ENCODE data around the gene GPRIN3. TPM values are rescaled to one million over a fixed set of nuclear protein-coding genes. Genes with fewer than 3 reads are reported as not detected.
"Not testable (repeated sequence)": the region's sequence is repeated elsewhere in the genome, so short reads cannot be mapped to it uniquely, and the experiment has no call there.

Gene GPRIN3
- total RNA-seq, 1 donor from 2014 or later = 2.1 TPM

GRCh38 chr4:89204624-89205023 lies 103.0 kb downstream of the GPRIN3 start:
- Histone ChIP-seq H3K4me1 (no peaks in the 10 kb centered on the region), H3K36me3 (no peaks in the 10 kb centered on the region), H3K27me3 (no peaks in the 10 kb centered on the region), H3K9me3 (no peaks in the 10 kb centered on the region), H3K4me3 (no peak overlapping the region), H3K27ac (no peak overlapping the region)
- TF ChIP-seq CTCF (IDR thresholded peaks at IDR 0.05) = no peak
- intact Hi-C loops (cut with DNase I) = no loop called here
- DNase-seq (ENCODE audit: low spot score in 2 of 2) = no peak

GRCh38 chr4:89203902-89204301 lies 103.7 kb downstream of the GPRIN3 start:
- Histone ChIP-seq H3K9me3 (no peaks in the 10 kb centered on the region), H3K36me3 (no peaks in the 10 kb centered on the region), H3K4me1 (no peaks in the 10 kb centered on the region), H3K27ac (no peak overlapping the region), H3K4me3 (no peak overlapping the region), H3K27me3 (no peaks in the 10 kb centered on the region)
- TF ChIP-seq CTCF (IDR thresholded peaks at IDR 0.05) = no peak
- no peak for DNase-seq (ENCODE audit: low spot score in 2 of 2)
- intact Hi-C loops (cut with DNase I) = no loop called here

- H3K4me3 ChIP-seq; H3K27me3 ChIP-seq; H3K36me3 ChIP-seq; DNase-seq (ENCODE audit: low spot score in 2 of 2); intact Hi-C loops (cut with DNase I); H3K4me1 ChIP-seq; H3K27ac ChIP-seq; H3K9me3 ChIP-seq: not testable (repeated sequence)
These were observed 108.2 kb downstream of the GPRIN3 start for GRCh38 chr4:89199394-89199793.

- Histone ChIP-seq H3K4me1 (no peaks in the 10 kb centered on the region), H3K27me3 (no peaks in the 10 kb centered on the region)
- intact Hi-C loops (cut with DNase I) = no loop called here
These were observed 109.7 kb downstream of the GPRIN3 start for GRCh38 chr4:89197920-89198319.

GRCh38 chr4:89196745-89197144 lies 110.9 kb downstream of the GPRIN3 start:
- no peak for DNase-seq (ENCODE audit: low spot score in 2 of 2)
- intact Hi-C loops (cut with DNase I) = no loop called here
- Histone ChIP-seq H3K9me3 (no peaks in the 10 kb centered on the region), H3K4me3 (no peak overlapping the region), H3K27me3 (no peaks in the 10 kb centered on the region), H3K36me3 (no peaks in the 10 kb centered on the region), H3K4me1 (no peaks in the 10 kb centered on the region), H3K27ac (no peak overlapping the region)
- no peak for TF ChIP-seq CTCF (IDR thresholded peaks at IDR 0.05)

More at GRCh38 chr4:89197920-89198319, 109.7 kb downstream of the GPRIN3 start:
- H3K36me3 ChIP-seq = no peaks in the 10 kb centered on the region
- no peak for TF ChIP-seq CTCF (IDR thresholded peaks at IDR 0.05)
- H3K4me3 ChIP-seq = no peak overlapping the region
- no peak for DNase-seq (ENCODE audit: low spot score in 2 of 2)
- no peaks in the 10 kb centered on the region for H3K9me3 ChIP-seq
- H3K27ac ChIP-seq = no peak overlapping the region

GRCh38 chr4:89196056-89196674 lies 111.4 kb downstream of the GPRIN3 start:
- no peak overlapping the region for H3K4me3 ChIP-seq
- no peaks in the 10 kb centered on the region for H3K9me3 ChIP-seq
- DNase-seq (ENCODE audit: low spot score in 2 of 2) = no peak
- H3K27ac ChIP-seq = no peak overlapping the region
- intact Hi-C loops (cut with DNase I) = no loop called here
- H3K4me1 ChIP-seq = no peaks in the 10 kb centered on the region
- no peaks in the 10 kb centered on the region for H3K36me3 ChIP-seq
- H3K27me3 ChIP-seq = no peaks in the 10 kb centered on the region
- TF ChIP-seq CTCF (IDR thresholded peaks at IDR 0.05) = no peak

Data from ascending aorta (tissue), 2 donors.